ENCODE data around the gene ARL5C. TPM values are rescaled to one million over a fixed set of nuclear protein-coding genes. Genes with fewer than 3 reads are reported as not detected.
"Not testable (repeated sequence)": the region's sequence is repeated elsewhere in the genome, so short reads cannot be mapped to it uniquely, and the experiment has no call there.

The ARL5C gene
- total RNA-seq, 1 experiment from 2014 or later, result not detected

DNA sequence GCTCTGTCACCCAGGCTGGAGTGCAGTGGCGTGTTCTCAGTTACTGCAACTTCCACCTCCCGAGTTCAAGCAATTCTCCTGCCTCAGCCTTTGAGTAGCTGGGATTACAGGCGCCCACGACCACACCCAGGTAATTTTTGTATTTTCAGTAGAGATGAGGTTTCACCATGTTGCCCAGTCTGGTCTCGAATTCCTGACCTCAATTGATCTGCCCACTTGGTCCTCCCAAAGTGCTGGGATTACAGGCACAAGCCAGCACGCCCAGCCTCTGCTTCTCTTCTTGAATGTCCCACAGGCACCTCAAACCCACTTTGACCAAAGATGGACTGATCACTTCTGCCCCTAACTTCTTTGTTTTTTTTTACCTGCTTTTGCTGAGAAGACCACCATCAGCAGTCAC, 4.6 kb upstream of the ARL5C start:
- DNase-seq, result no peak
- intact Hi-C loops (cut with micrococcal nuclease; ENCODE audit: unreplicated experiment), result no loop called here
- no TSS peak for BruUV-seq (replicated peaks)
- Mint-ChIP-seq H3K27ac (ENCODE audit: unreplicated experiment) (no peak overlapping the region), H3K27me3 (ENCODE audit: unreplicated experiment) (peaks cover 33% of the 10 kb centered on the region), H3K9me3 (ENCODE audit: low read depth, unreplicated experiment) (no peaks in the 10 kb centered on the region), H3K36me3 (ENCODE audit: insufficient read depth, unreplicated experiment) (peaks cover 30% of the 10 kb centered on the region), H3K4me1 (ENCODE audit: low read depth, unreplicated experiment) (no peaks in the 10 kb centered on the region), H3K4me3 (ENCODE audit: low read depth, unreplicated experiment) (no peak overlapping the region)
- CTCF ChIA-PET, result interaction anchor here (0.6 to 2.1 kb wide), 11 partner anchors 13 to 1682 kb away, joined by 3 to 8 read pairs (median 5); partner anchors contain the start of gene CDK12
- TF ChIP-seq, protein P1, sequence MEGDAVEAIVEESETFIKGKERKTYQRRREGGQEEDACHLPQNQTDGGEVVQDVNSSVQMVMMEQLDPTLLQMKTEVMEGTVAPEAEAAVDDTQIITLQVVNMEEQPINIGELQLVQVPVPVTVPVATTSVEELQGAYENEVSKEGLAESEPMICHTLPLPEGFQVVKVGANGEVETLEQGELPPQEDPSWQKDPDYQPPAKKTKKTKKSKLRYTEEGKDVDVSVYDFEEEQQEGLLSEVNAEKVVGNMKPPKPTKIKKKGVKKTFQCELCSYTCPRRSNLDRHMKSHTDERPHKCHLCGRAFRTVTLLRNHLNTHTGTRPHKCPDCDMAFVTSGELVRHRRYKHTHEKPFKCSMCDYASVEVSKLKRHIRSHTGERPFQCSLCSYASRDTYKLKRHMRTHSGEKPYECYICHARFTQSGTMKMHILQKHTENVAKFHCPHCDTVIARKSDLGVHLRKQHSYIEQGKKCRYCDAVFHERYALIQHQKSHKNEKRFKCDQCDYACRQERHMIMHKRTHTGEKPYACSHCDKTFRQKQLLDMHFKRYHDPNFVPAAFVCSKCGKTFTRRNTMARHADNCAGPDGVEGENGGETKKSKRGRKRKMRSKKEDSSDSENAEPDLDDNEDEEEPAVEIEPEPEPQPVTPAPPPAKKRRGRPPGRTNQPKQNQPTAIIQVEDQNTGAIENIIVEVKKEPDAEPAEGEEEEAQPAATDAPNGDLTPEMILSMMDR (IDR thresholded peaks at IDR 0.05; ENCODE audit: unreplicated experiment), result no peak

GRCh38 chr17:39170109-39170508, 4.1 kb upstream of the ARL5C start:
- intact Hi-C loops (cut with micrococcal nuclease; ENCODE audit: unreplicated experiment), result no loop called here
- Mint-ChIP-seq H3K4me1 (ENCODE audit: low read depth, unreplicated experiment) (no peaks in the 10 kb centered on the region), H3K9me3 (ENCODE audit: low read depth, unreplicated experiment) (no peaks in the 10 kb centered on the region), H3K4me3 (ENCODE audit: low read depth, unreplicated experiment) (no peak overlapping the region), H3K27me3 (ENCODE audit: unreplicated experiment) (peaks cover 36% of the 10 kb centered on the region), H3K27ac (ENCODE audit: unreplicated experiment) (no peak overlapping the region), H3K36me3 (ENCODE audit: insufficient read depth, unreplicated experiment) (peaks cover 26% of the 10 kb centered on the region)
- TF ChIP-seq, protein P1 (IDR thresholded peaks at IDR 0.05; ENCODE audit: unreplicated experiment), result no peak
- CTCF ChIA-PET, result interaction anchor here (0.6 to 2.1 kb wide), 17 partner anchors 8 to 1682 kb away, joined by 3 to 8 read pairs (median 5); partner anchors contain the start of genes CDK12 and MED1
- BruUV-seq (replicated peaks), result no TSS peak
- DNase-seq, result no peak

- H3K9me3 Mint-ChIP-seq (ENCODE audit: low read depth, unreplicated experiment), result no peaks in the 10 kb centered on the region
- H3K4me1 Mint-ChIP-seq (ENCODE audit: low read depth, unreplicated experiment), result peaks cover 5% of the 10 kb centered on the region
- intact Hi-C loops (cut with micrococcal nuclease; ENCODE audit: unreplicated experiment), result no loop called here
- H3K27ac Mint-ChIP-seq (ENCODE audit: unreplicated experiment), result no peak overlapping the region
- no TSS peak for BruUV-seq (replicated peaks)
- H3K27me3 Mint-ChIP-seq (ENCODE audit: unreplicated experiment), result peaks cover 41% of the 10 kb centered on the region
- TF ChIP-seq, protein P1 (IDR thresholded peaks at IDR 0.05; ENCODE audit: unreplicated experiment), result no peak
- no peak overlapping the region for H3K4me3 Mint-ChIP-seq (ENCODE audit: low read depth, unreplicated experiment)
- CTCF ChIA-PET, result interaction anchor here (0.6 to 1.5 kb wide), 16 partner anchors 9 to 1311 kb away, joined by 3 to 7 read pairs (median 4); partner anchors contain the start of genes CDK12 and MED1
- peaks cover 24% of the 10 kb centered on the region for H3K36me3 Mint-ChIP-seq (ENCODE audit: insufficient read depth, unreplicated experiment)
- DNase-seq, result no peak
Measured at GRCh38 chr17:39169518-39169917, 3.6 kb upstream of the ARL5C start.

GRCh38 chr17:39169101-39169500, 3.1 kb upstream of the ARL5C start:
- Mint-ChIP-seq H3K27ac (ENCODE audit: unreplicated experiment) (no peak overlapping the region), H3K9me3 (ENCODE audit: low read depth, unreplicated experiment) (no peaks in the 10 kb centered on the region), H3K36me3 (ENCODE audit: insufficient read depth, unreplicated experiment) (peaks cover 21% of the 10 kb centered on the region), H3K4me1 (ENCODE audit: low read depth, unreplicated experiment) (peaks cover 10% of the 10 kb centered on the region), H3K27me3 (ENCODE audit: unreplicated experiment) (peaks cover 46% of the 10 kb centered on the region), H3K4me3 (ENCODE audit: low read depth, unreplicated experiment) (no peak overlapping the region)
- intact Hi-C loops (cut with micrococcal nuclease; ENCODE audit: unreplicated experiment), result no loop called here
- TF ChIP-seq, protein P1 (IDR thresholded peaks at IDR 0.05; ENCODE audit: unreplicated experiment), result no peak
- BruUV-seq (replicated peaks), result no TSS peak
- CTCF ChIA-PET, result interaction anchor here (0.6 to 7.2 kb wide), 15 partner anchors 7 to 1311 kb away, joined by 3 to 148 read pairs (median 4); partner anchors contain the start of genes CDK12, MED1 and PLXDC1
- DNase-seq, result no peak

DNA sequence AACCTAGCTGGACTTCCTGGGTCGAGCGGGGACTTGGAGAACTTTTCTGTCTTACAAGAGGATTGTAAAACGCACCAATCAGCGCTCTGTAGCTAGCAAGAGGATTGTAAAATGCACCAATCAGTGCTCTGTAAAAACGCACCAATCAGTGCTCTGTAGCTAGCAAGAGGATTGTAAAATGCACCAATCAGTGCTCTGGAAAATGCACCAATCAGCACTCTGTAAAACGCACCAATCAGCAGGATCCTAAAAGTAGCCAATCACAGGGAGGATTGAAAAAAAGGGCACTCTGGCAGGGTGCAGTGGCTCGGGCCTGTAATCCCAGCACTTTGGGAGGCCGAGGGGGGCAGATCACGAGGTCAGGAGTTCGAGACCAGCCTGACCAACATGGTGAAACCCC, 2.5 kb upstream of the ARL5C start:
- intact Hi-C loops (cut with micrococcal nuclease; ENCODE audit: unreplicated experiment); H3K9me3 Mint-ChIP-seq (ENCODE audit: low read depth, unreplicated experiment); H3K4me3 Mint-ChIP-seq (ENCODE audit: low read depth, unreplicated experiment); H3K27ac Mint-ChIP-seq (ENCODE audit: unreplicated experiment); BruUV-seq (replicated peaks); DNase-seq: not testable (repeated sequence)
- Mint-ChIP-seq H3K36me3 (ENCODE audit: insufficient read depth, unreplicated experiment) (peaks cover 15% of the 10 kb centered on the region), H3K4me1 (ENCODE audit: low read depth, unreplicated experiment) (peaks cover 12% of the 10 kb centered on the region), H3K27me3 (ENCODE audit: unreplicated experiment) (peaks cover 52% of the 10 kb centered on the region)
- CTCF ChIA-PET, result interaction anchor here (0.7 to 7.2 kb wide), 9 partner anchors 8 to 102 kb away, joined by 3 to 148 read pairs (median 6); partner anchors contain the start of gene PLXDC1

Measured in Calu3 (cell line).